SK-N-SH treated with all-trans-retinoic acid at 6 μM for 48 hours (cell line): ENCODE measurements around the gene LPAR3.

ENCODE experiments used
- ATAC-seq: fragments of 200-7000 bp; cut with Tn5 transposase; 3 replicates; pipeline ENCODE4 v1.9.1; 2020; ENCODE audit warnings: mild to moderate bottlenecking, moderate library complexity
- ARNTL ChIP-seq: fragments of 450-650 bp; formaldehyde crosslinking; IDR thresholded peaks from 2 replicates; pipeline ENCODE4 v1.5.0; 2020; ENCODE audit warnings: low read depth, mild to moderate bottlenecking, moderate library complexity, borderline replicate concordance
- BACH2 ChIP-seq: fragments of 250-450 bp; sonication (Bioruptor Pico); IDR thresholded peaks from 2 replicates; pipeline ENCODE4 v1.9.0; 2021; ENCODE audit warnings: mild to moderate bottlenecking, borderline replicate concordance
- CREB5 ChIP-seq: fragments of 250-450 bp; sonication (Bioruptor Pico); IDR thresholded peaks from 2 replicates; pipeline ENCODE4 v1.5.1; 2020; ENCODE audit warnings: low read depth, mild to moderate bottlenecking, moderate library complexity
- CSDC2 ChIP-seq: fragments of 250-450 bp; sonication (Bioruptor Pico); IDR thresholded peaks from 2 replicates; pipeline ENCODE4 v1.5.0; 2020; ENCODE audit warnings: mild to moderate bottlenecking, moderate library complexity
- CSRNP3 ChIP-seq: fragments of 250-450 bp; sonication (Bioruptor Pico); IDR thresholded peaks from 2 replicates; pipeline ENCODE4 v1.5.1; 2021; ENCODE audit warnings: mild to moderate bottlenecking, moderate library complexity
- ESRRG ChIP-seq: fragments of 250-450 bp; sonication (Bioruptor Pico); IDR thresholded peaks from 2 replicates; pipeline ENCODE4 v1.6.1; 2021; ENCODE audit warnings: mild to moderate bottlenecking
- GLIS3 ChIP-seq: fragments of 250-450 bp; sonication (Bioruptor Pico); IDR thresholded peaks from 2 replicates; pipeline ENCODE4 v1.5.0; 2020; ENCODE audit warnings: mild to moderate bottlenecking, moderate library complexity
- ISL1 ChIP-seq: fragments of 250-450 bp; sonication (Bioruptor Pico); IDR thresholded peaks from 2 replicates; pipeline ENCODE4 v2.1.2; 2022; ENCODE audit warnings: mild to moderate bottlenecking, moderate library complexity
- OSR1 ChIP-seq: fragments of 250-450 bp; sonication (Bioruptor Pico); IDR thresholded peaks from 2 replicates; pipeline ENCODE4 v1.8.0; 2022; ENCODE audit warnings: moderate library complexity, mild to moderate bottlenecking, inconsistent platforms
- PATZ1 ChIP-seq: fragments of 250-450 bp; sonication (Bioruptor Pico); IDR thresholded peaks from 2 replicates; pipeline ENCODE4 v1.8.0; 2020; ENCODE audit warnings: mild to moderate bottlenecking, moderate library complexity, borderline replicate concordance
- POU6F1 ChIP-seq: fragments of 250-450 bp; sonication (Bioruptor Pico); IDR thresholded peaks from 2 replicates; pipeline ENCODE4 v1.8.0; 2021; ENCODE audit warnings: low read depth, mild to moderate bottlenecking, moderate library complexity, borderline replicate concordance
- PPARA ChIP-seq: fragments of 250-450 bp; sonication (Bioruptor Pico); IDR thresholded peaks from 2 replicates; pipeline ENCODE4 v1.5.0; 2020; ENCODE audit warnings: mild to moderate bottlenecking, borderline replicate concordance
- RARB ChIP-seq: fragments of 250-450 bp; sonication (Bioruptor Pico); IDR thresholded peaks from 2 replicates; pipeline ENCODE4 v1.8.0; 2021; ENCODE audit warnings: mild to moderate bottlenecking, moderate library complexity
- SNAI2 ChIP-seq: fragments of 250-450 bp; sonication (Bioruptor Pico); IDR thresholded peaks from 2 replicates; pipeline ENCODE4 v1.5.0; 2020; ENCODE audit warnings: mild to moderate bottlenecking, moderate library complexity
- TCF4 ChIP-seq: fragments of 250-450 bp; sonication (Bioruptor Pico); IDR thresholded peaks from 2 replicates; pipeline ENCODE4 v1.8.0; 2021; ENCODE audit warnings: mild to moderate bottlenecking, moderate library complexity, borderline replicate concordance
- TOX ChIP-seq: fragments of 250-450 bp; sonication (Bioruptor Pico); IDR thresholded peaks from 2 replicates; pipeline ENCODE4 v1.8.0; 2021; ENCODE audit warnings: mild to moderate bottlenecking, moderate library complexity, borderline replicate concordance
- TSHZ2 ChIP-seq: fragments of 250-450 bp; sonication (Bioruptor Pico); IDR thresholded peaks from 2 replicates; pipeline ENCODE4 v1.5.0; 2020; ENCODE audit warnings: mild to moderate bottlenecking, moderate library complexity
- ZC3H10 ChIP-seq: fragments of 250-450 bp; sonication (Bioruptor Pico); IDR thresholded peaks from 2 replicates; pipeline ENCODE4 v1.5.1; 2021; ENCODE audit warnings: mild to moderate bottlenecking, moderate library complexity
- ZFP3 ChIP-seq: fragments of 250-450 bp; sonication (Bioruptor Pico); IDR thresholded peaks from 2 replicates; pipeline ENCODE4 v1.5.0; 2020; ENCODE audit warnings: mild to moderate bottlenecking, moderate library complexity
- ZNF70 ChIP-seq: fragments of 450-650 bp; formaldehyde crosslinking; IDR thresholded peaks from 2 replicates; pipeline ENCODE4 v1.5.0; 2020; ENCODE audit warnings: mild to moderate bottlenecking, moderate library complexity
- ZNF8 ChIP-seq: fragments of 450-650 bp; formaldehyde crosslinking; IDR thresholded peaks from 2 replicates; pipeline ENCODE4 v1.5.0; 2020; ENCODE audit warnings: mild to moderate bottlenecking, moderate library complexity

LPAR3 gene

GRCh38 chr1:84845357-84845756 is 47.6 kb downstream of the LPAR3 start:
- no peak for ATAC-seq

GRCh38 chr1:84844094-84844493 is 48.9 kb downstream of the LPAR3 start:
- no peak for TF ChIP-seq ZFP3
- TF ChIP-seq RARB (CRISPR knock-in tag), result no peak
- no peak for TF ChIP-seq TOX (CRISPR knock-in tag)
- TF ChIP-seq ZNF8 (CRISPR knock-in tag), result no peak
- TF ChIP-seq ISL1, result no peak
- TF ChIP-seq PATZ1 (CRISPR knock-in tag), result no peak
- no peak for TF ChIP-seq ESRRG
- no peak for TF ChIP-seq ZC3H10 (CRISPR knock-in tag)
- ATAC-seq, result no peak

More at GRCh38 chr1:84845357-84845756, 47.6 kb downstream of the LPAR3 start:
- no peak for TF ChIP-seq TOX (CRISPR knock-in tag)
- no peak for TF ChIP-seq ZNF70 (CRISPR knock-in tag)
- TF ChIP-seq BACH2 (CRISPR knock-in tag), result no peak
- no peak for TF ChIP-seq GLIS3
- no peak for TF ChIP-seq ESRRG
- TF ChIP-seq SNAI2 (CRISPR knock-in tag), result no peak
- TF ChIP-seq POU6F1 (CRISPR knock-in tag), result no peak
- no peak for TF ChIP-seq OSR1 (CRISPR knock-in tag)
- no peak for TF ChIP-seq PATZ1 (CRISPR knock-in tag)
- TF ChIP-seq ZNF8 (CRISPR knock-in tag), result no peak
- TF ChIP-seq TCF4 (CRISPR knock-in tag), result no peak
- TF ChIP-seq CSDC2, result no peak
- TF ChIP-seq ISL1, result no peak
- TF ChIP-seq CSRNP3, result no peak
- no peak for TF ChIP-seq TSHZ2 (CRISPR knock-in tag)

- no peak for ATAC-seq
- TF ChIP-seq ARNTL (CRISPR knock-in tag) (no peak), ESRRG (no peak), BACH2 (CRISPR knock-in tag) (no peak), OSR1 (CRISPR knock-in tag) (no peak), ISL1 (no peak), TCF4 (CRISPR knock-in tag) (no peak), ZFP3 (no peak), RARB (CRISPR knock-in tag) (no peak), CREB5 (no peak), CSDC2 (no peak), PATZ1 (CRISPR knock-in tag) (no peak), TSHZ2 (CRISPR knock-in tag) (no peak), ZC3H10 (CRISPR knock-in tag) (no peak), PPARA (no peak)
Observed at GRCh38 chr1:84842748-84843231, 50.2 kb downstream of the LPAR3 start.
